ENCODE data around the gene TBXAS1.
"Not testable (repeated sequence)": the region's sequence is repeated elsewhere in the genome, so short reads cannot be mapped to it uniquely, and the experiment has no call there.

TBXAS1 gene

DNA sequence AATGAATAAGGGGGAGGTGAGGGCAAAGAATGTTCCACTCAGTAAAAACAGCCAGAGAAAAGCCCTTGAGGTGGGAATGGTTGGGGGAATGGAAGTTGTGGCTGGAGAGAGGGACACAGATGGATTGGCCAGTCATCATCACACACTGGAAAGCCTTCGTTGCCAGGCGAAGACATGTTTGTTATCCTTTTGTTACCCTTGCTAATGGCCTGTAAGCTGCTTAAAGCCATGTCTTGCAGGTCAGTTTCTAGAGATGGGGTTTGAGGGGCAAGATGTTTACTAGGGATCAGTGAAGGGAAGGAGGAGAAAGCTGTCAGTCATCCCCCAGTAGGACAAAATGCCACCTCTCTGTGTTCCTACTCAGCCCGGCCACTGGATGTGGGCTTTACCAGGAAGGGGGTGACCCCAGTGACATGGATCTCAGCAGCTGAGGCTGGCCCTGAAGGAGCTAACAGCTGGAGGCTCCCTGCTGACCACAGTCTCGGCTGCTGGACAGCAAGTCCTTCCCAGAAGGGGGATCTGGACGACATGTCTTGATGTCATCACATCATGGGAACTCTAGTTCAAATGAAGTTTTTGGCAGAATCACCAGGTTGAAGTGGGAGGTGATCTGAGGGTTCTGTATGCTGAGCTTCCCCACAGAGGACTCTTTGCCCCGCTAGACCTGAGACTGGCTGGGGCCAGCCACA lies 66.2 kb downstream of the TBXAS1 start:
- no peak for DNase-seq

DNA sequence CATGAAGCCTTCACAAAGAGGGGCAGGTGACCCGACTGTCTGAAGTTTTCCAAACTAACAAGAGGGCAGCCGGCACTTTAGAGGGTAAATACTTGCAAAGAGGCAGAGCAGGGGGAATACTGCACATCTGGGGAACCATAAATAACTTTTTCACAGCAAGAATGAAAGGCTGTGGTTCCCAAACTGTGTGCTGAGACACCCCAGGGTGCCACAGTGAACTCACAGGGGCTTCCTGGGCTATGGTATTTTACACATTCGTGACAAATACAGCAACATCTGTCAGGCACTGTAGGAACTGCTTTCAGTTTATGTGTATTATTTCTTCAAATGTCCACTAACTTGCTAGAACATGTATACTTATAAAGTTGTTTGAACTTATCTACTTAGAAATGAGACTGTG lies 67.2 kb downstream of the TBXAS1 start:
- no peak for DNase-seq

DNA sequence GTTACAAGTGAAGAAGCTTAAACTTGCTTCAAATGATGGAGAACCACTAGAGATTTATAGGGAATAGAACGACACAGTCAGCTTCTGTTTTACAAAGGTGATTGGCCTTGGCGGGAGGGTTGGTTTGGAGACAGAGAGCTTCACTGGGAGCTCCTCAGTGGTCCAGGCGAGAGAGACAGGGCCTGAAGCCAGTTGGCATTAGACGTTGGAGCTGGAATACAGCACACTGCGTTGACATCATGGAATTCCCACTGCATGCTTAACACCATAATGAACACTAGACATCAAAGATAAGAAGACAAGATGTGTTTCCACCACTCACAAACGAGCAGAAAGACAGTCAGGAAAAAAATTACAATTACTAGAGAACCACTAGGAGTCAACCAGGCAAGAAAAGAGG lies 67.8 kb downstream of the TBXAS1 start:
- no peak for DNase-seq

DNA sequence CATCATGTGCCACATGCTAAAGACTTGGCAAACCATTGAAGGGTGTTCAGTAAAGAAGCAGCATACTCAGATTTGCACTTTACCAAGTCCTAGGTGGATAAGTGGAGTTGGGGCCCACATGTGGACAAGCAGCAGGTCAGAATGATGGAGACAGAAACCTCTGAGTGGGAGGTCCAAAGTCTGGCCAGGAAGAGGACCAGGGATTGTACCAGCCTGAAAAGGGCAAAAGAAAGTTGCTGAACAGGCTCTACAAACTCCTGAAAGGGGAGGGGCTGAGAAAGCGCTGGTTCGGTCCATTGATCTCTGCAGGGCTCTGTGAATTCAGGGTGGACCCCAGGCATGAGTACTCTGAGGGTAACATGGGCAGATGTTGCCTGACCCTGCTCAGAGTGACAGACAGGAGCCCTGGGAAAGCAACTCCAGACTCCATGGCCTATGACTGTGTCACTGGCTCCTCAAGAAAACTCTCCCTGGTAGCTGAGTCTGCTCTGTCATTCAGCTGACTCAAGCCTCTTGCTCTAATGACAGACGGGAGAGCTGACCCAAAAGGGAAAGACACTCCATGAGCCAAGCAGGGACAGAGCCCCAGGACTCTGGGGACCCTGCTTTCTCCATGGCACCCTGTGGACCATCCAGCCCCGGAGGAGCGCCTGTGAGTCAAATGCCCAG lies 68.5 kb downstream of the TBXAS1 start:
- no peak for DNase-seq

DNA sequence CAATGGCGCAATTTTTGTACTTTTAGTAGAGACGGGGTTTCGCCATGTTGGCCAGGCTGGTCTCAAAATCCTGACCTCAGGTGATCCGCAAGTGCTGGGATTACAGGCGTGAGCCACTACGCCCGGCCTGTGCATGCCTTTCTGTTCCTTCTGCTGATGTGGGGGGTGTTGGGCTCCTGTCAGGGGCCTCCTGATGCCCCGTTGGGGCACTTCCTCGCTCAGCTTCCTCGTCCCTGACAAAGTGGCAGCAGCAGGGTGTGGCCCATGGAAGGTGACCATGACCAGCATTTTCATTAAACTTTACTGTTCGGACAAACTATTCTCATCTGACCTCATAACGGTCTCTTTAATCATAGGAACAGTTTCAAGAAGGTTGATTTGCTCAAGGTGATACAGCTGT lies 69.4 kb downstream of the TBXAS1 start:
- no peak for DNase-seq

DNA sequence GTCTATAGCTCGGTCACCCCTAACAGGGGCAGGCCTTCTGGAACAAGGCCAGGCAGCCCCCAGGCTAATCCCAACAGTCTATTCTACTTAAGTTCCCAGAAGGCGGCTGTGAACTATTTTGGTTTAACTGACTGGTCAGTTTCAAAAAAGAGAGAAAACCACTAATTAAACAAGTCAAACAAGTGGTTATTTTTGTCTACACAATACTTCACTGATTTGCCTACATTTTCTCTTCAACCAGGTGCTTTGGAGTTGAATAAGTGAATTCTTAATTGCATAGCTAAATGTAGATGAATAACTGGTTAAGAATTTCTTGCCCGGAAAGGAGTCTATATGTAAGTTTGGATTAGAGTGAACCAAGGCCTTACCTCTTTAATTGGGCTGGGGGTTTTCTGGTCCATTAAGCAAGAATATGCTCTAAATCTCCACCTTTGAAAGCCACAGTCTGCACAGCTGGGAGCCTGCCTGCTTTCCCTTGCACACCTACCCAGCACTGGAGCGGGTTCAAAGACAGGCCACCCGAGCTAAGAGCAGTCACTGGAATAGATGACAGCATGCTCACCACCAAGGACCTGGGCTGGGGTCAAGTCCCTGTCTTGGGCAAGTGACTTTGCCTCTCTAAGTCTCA lies 70.4 kb downstream of the TBXAS1 start:
- no peak for DNase-seq

DNA sequence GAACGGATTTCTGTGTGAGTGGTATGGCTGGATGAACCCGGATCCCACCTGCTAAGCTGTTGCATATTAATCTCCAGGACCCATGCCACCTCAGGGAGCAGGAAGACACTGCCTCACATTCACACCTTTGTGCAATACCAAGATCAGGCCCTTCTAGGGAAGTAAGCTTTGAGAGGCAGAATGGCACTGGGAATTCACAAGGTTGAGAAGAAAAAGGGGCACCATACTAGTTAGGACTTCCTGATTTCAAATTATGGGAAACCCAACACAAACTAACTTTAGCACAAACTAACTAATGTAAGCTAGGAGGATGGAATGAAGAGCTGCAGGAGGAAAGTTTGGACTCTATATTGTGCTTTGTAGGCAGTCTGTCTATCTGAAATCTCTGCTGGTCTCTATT lies 71.3 kb downstream of the TBXAS1 start:
- DNase-seq = no peak

DNA sequence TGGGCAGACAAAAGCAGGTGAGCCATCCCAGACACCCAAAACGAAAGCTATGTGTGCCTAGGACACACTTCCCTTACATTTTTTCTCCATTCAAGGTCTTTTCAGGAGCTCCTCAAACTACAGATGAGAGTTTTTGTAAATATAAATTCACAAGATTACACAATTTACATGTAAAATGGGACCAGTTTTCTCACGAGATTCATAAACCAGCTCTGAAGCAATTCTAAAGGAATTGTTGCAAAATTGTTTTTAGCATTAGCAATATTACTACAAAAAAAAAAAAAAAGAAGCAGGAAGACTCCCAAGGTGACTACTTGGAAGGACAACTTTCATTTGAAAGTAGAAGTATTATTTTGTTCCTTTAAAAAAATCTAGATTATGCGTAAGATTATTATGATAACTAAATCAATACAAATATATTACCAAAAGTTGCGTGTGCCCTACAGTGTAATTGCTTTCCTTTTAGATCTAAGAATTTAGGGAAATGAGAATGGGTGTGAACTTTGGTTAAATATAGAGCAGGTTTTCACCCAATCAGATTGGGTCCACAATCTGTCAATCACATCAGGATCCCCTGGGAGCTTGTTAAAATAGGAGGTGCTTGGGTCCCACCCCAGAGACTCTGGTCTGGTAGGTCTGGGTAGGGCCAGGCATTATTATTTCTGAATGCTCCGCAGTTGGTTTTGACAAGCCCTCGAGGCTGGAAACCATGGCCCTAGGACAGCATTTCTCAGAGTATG lies 72.2 kb downstream of the TBXAS1 start:
- DNase-seq = no peak

DNA sequence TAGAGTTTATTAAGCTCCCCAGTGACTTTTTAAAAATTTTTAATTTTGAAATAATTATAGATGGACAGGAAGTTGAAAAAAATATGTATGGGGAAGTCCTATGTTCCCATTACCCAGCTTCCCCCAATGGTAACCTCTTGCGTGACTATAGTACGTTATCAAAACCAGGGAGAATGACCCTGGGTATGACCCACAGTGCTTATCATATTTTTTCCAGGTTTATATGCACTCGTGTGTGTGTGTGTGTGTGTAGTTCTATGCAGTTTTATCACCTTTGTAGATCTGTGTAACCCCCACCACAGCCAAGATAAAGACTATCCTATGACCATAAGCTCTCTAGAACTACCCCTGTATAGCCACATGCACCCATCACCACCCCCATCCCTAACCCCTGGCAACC lies 72.8 kb downstream of the TBXAS1 start:
- no peak for DNase-seq

DNA sequence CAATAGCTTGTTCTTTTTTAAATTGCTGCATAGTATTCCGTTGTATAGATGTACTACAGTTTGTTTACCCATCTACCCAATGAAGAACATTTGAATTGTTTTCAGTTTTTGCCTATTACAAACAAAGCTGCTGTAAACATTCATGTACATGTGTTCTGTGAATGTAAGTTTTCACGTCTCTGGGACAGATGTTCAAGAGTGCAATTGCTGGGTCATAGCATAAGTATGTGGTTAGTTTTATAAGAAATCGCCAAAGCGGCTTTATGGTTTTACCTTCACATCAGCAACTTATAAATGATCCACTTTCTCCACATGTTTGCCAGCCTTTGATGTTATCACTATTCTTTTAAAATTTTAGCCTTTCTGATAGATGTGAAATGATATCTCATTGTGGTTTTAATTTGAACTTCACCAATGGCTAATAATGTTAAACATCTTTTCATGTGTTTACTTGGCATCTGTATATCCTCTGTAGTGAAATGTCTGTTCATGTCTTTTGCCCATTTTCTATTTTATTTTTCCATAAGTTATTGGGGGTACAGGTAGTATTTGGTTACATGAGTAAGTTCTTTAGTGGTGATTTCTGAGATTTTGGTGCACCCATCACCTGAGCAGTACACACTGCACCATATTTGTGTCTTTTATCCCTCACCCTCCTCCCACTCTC lies 73.5 kb downstream of the TBXAS1 start:
- no peak for DNase-seq

DNA sequence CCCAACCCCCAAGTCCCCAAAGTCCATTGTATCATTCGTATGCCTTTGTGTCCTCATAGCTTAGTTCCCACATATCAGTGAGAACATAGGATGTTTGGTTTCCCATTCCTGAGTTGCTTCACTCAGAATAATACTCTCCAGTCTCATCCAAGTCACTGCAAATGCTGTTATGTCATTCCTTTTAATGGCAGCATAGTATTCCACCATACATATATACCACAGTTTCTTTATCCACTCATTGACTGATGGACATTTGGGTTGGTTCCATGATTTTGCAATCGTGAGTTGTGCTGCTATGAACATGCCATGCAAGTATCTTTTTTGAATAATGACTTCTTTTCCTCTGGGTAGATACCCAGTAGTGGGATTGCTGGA lies 74.0 kb downstream of the TBXAS1 start:
- not testable (repeated sequence) for DNase-seq

DNA sequence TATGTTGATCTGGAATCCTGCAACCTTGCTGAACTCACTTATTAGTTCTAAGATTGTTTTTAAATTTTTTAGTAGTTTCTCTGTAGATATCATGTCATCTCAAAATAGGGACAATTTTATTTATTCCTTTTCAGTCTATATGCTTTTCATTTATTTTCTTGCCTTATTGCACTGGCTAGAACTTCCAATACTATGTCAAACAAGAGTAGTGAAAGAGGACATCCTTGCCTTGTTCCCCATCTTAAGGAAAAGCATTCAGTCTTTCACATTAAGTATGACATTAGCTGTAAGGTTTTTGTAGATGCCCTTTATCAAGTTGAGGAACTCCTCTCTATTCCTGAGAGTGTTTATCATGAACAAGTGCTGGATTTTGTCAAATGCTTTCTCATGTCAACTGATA lies 77.8 kb downstream of the TBXAS1 start:
- DNase-seq = no peak

DNA sequence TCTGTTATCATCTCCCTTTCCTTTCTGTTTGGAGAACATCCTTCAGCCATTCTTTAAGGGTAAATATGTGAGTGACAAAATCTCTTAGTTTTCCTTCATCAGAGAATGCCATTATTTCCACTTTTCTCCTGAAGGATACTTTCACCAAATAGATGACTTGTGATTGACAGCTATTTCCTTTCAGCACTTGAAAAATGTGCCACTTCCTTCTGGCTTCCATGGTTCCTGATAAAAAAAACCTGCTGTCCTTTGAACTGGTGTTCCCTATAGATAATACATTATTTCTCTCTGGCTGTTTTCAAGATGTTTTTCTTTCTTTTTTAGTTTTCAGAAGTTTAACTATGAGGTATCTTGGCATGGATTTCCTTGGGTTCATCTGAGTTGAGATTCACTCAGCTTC lies 79.7 kb downstream of the TBXAS1 start:
- no peak for DNase-seq

DNA sequence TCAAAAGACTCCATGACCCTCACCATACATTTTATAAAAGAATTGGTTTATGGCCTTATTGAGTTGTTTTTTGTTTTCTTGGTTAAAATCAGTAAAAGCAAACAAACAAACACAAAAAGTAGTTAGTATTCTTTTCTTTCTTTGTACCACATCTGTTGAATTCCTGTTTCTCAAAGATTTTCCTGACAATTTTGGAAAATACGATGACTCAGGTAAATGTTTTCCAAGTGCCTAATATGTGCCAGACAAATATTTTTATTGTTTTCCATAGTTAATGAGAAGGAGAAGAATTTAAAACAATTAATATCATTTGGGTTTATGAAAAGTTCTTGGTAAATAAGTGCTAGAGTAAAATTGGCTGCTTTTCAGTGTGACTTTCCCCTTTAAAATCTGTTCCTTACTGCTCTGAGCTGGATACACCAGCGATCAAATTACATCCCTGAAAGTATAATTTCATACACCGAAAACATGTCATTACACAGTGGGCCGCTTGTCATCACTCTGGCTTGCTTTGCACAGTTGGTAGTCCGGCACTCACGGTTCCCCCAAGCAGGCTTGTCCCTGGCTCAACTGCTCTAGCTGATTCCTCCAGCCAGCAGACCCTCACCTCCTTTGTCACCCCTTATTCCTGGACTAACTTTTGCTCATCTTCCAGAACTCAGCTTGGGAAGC lies 80.5 kb downstream of the TBXAS1 start:
- DNase-seq = no peak

DNA sequence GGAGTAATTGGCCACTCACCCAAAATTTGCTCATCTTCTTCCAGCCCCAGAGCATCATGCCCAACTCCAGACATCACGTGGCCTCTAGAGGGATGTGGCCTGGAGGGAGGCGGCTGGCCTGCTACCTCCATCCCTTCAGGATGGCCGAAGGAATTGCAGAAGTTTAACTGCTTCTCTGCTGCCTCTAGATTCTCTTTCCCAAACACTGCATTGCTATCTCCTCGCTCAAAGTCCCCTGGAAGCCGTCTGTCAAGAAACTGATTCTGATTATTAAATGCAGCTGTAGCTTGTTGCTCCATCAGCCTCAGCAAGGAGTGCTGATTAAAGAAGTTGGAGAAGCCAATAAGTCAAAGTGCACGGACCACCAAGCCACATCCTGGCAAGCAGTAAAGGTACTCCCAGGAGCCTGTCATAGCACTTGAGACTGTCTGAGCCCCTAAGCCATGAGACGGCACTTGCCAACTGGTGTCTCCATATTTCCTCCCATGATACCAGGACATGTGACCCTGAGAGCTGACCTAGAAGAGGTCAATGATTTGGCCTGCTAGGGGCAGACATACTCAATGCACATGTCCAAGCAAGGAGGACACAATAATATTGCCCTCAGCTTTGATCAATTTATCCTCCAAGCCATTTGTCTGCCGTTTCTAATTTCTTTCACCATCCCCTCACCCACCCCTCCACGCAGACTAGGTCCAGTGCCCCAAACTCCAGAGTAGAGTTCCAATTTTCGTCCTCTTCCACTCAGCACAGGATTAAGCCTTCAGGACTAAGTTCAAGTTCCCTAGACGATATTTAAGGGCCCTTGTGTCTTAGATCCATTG lies 84.2 kb downstream of the TBXAS1 start:
- no peak for DNase-seq

DNA sequence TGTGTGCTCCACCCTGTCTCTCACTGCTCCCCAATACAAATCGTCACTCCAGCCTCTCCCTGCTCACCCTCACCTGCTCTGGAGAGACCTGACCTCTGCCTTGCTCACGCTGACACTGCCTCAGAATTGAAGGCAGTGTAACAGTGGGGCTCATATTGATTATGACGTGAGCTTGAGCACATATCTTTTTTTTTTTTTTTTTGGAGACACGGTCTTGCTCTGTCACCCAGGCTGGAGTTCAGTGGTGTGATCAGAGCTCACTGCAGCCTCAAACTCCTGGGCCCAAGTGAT lies 84.7 kb downstream of the TBXAS1 start:
- DNase-seq = no peak

DNA sequence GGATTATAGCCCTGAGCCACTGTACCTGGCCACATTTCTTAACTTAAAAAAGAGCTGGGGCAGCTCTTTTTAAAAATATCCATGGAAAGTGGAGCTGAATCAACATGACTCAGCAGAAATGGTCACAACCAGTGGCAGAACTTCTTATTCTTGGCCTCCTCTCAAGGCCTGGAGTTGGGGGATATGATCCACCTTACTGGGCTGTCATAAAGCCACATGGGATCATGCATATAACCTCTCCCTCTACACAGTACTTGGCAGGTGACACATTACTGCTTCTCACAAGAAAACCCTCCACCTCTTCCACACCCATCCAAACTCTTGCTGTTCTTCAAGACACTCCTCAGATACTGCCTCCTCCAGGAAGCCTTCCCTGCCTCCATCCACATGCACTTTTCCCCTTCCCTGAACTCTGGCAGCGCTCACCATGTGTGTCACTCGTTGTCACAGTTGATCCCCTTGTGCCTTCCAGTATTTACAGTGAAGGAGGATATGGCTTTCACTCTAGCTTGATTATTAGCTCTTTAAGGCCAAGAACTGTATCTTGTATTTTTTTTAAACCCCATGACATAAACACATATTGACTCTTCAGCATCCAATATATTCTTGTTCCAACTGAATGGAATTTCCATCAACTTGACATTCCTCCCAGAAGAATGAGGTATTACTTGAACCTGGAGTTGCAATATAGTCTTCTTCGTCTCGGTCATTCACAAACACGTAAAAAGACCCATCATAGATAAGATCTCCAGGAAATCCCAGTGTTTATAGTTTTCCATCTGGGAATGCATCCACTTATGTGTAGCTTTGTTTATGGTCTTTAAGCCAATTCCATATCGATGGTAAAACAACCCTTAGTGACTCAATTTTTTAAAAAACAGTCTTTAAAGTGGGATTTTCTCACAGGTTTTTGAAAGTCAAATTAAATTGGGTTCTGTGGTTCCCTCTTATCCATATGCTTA lies 85.5 kb downstream of the TBXAS1 start:
- no peak for DNase-seq

DNA sequence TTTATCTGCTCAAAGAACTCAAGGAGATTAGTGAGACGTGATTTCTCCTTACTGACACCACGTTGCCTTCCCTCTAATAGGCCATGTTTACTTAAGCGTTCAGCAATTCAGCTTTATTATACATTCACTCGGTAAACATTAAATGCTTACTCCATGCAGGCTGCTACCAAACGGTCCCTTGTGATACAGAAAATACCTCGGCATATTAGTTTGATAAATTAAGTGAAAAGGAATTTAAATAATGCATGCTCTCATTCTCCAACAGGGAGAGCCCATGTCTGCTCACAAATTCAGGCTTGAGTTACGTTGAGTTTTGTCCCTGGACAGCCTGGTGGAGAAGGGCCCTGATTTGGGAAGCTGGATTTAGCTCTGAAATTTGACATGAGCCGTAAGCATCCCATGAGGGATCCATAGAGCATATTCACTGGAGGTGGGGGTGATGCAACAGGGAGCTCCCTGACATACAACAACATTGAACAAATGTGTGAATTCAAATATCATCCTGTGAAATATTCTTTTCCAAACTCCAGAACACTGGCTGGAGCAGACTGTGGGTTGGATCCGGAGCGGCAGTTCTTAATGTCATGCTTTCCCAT lies 86.3 kb downstream of the TBXAS1 start:
- DNase-seq = no peak

DNA sequence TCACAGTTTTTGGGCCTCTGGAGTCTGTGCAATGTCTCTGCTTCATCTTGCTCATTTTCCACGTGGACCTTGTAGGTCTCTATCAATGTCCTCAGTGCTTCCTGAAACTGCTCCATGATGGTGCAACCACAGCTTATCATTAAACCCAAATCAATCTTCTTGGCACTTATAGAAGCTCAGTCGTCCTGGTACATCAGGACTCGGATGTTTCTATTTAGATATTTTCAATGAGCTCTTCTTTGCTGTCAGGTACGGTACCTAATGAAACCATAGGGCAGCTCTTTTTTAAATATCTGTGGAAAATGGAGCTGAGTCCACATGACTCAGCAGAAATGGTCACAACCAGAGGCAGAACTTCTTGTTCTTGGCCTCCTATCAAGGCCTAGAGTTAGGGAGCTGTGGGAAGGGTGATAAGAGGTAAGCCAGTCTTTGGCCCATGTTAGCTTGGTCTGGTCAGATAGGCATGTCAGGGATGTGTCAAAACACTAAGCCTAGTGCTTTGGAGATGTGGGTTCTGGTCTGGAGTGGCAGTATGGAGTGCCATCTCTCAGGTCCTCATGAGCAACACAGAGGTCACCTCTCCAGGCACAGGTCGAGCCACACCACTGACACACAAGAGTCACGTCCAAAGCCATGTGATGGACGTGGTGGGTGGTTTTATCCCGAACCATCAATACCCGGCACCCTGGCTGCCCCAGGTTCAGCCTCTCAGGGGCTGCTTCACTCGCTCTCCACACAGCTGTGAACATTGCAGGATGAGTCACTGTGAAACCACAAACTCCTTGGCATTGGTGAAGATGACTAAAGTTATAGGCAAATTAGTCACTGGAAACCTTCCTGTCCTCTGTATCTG lies 87.0 kb downstream of the TBXAS1 start:
- no peak for DNase-seq
